ENCODE data around the gene NPAS3. TPM values are rescaled to one million over a fixed set of nuclear protein-coding genes. Genes with fewer than 3 reads are reported as not detected.

Gene NPAS3
- total RNA-seq, 4 donors from 2014 or later: 0.51 to 15.2 (median 6.6) TPM

- Histone ChIP-seq H3K36me3 (no peaks in the 10 kb centered on the region), H3K27me3 (no peaks in the 10 kb centered on the region), H3K4me3 (no peak overlapping the region), H3K27ac (no peak overlapping the region), H3K4me1 (no peaks in the 10 kb centered on the region), H3K9me3 (no peaks in the 10 kb centered on the region)
- no peak for TF ChIP-seq POLR2A (IDR thresholded peaks at IDR 0.05)
- TF ChIP-seq, protein P1, sequence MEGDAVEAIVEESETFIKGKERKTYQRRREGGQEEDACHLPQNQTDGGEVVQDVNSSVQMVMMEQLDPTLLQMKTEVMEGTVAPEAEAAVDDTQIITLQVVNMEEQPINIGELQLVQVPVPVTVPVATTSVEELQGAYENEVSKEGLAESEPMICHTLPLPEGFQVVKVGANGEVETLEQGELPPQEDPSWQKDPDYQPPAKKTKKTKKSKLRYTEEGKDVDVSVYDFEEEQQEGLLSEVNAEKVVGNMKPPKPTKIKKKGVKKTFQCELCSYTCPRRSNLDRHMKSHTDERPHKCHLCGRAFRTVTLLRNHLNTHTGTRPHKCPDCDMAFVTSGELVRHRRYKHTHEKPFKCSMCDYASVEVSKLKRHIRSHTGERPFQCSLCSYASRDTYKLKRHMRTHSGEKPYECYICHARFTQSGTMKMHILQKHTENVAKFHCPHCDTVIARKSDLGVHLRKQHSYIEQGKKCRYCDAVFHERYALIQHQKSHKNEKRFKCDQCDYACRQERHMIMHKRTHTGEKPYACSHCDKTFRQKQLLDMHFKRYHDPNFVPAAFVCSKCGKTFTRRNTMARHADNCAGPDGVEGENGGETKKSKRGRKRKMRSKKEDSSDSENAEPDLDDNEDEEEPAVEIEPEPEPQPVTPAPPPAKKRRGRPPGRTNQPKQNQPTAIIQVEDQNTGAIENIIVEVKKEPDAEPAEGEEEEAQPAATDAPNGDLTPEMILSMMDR (IDR thresholded peaks at IDR 0.05): no peak
- intact Hi-C loops (cut with DNase I; ENCODE audit: low total_unique reads): no loop called here
- DNase-seq: no peak
Observed at GRCh38 chr14:33564774-33565630, 626.3 kb downstream of the NPAS3 start.

DNA sequence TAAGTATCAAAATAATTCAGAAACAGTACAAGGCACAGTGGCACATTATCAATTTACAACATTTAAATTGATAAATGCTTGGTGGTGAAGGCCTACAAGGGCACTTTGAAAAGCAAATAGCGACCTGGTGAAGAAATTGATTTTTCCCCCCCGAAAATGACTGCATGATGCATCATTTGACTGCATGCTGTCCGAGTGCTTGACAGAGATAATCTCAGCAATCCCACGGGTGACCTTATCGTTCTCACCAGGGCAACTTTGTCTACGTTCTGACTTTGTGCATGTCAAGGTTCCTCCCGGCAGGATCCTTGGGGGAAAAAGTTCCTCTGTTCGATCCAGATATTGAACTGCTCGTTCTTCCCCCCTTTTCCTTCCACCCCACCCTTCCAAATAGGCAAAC is 627.4 kb downstream of the NPAS3 start:
- intact Hi-C loops (cut with DNase I; ENCODE audit: low total_unique reads): no loop called here
- TF ChIP-seq, protein P1 (IDR thresholded peaks at IDR 0.05): no peak
- no peak for TF ChIP-seq POLR2A (IDR thresholded peaks at IDR 0.05)
- Histone ChIP-seq H3K4me3 (no peak overlapping the region), H3K27ac (no peak overlapping the region), H3K36me3 (no peaks in the 10 kb centered on the region), H3K9me3 (no peaks in the 10 kb centered on the region), H3K4me1 (no peaks in the 10 kb centered on the region), H3K27me3 (no peaks in the 10 kb centered on the region)
- DNase-seq: no peak

GRCh38 chr14:33567023-33567728 is 628.5 kb downstream of the NPAS3 start:
- intact Hi-C loops (cut with DNase I; ENCODE audit: low total_unique reads): no loop called here
- no peaks in the 10 kb centered on the region for H3K9me3 ChIP-seq
- H3K27me3 ChIP-seq: no peaks in the 10 kb centered on the region
- no peak for TF ChIP-seq POLR2A (IDR thresholded peaks at IDR 0.05)
- TF ChIP-seq, protein P1 (IDR thresholded peaks at IDR 0.05): no peak
- no peak overlapping the region for H3K4me3 ChIP-seq
- H3K27ac ChIP-seq: no peak overlapping the region
- no peaks in the 10 kb centered on the region for H3K36me3 ChIP-seq
- DNase-seq: no peak
- H3K4me1 ChIP-seq: no peaks in the 10 kb centered on the region

GRCh38 chr14:33567731-33568130 is 629.1 kb downstream of the NPAS3 start:
- Histone ChIP-seq H3K4me1 (no peaks in the 10 kb centered on the region), H3K36me3 (no peaks in the 10 kb centered on the region), H3K27ac (no peak overlapping the region), H3K4me3 (no peak overlapping the region), H3K27me3 (no peaks in the 10 kb centered on the region), H3K9me3 (no peaks in the 10 kb centered on the region)
- TF ChIP-seq POLR2A (IDR thresholded peaks at IDR 0.05): no peak
- TF ChIP-seq, protein P1 (IDR thresholded peaks at IDR 0.05): no peak
- intact Hi-C loops (cut with DNase I; ENCODE audit: low total_unique reads): no loop called here
- DNase-seq: no peak

Data from uterus (tissue), 4 donors.